ENCODE measurements around the gene MXRA5. TPM values are rescaled to one million over a fixed set of nuclear protein-coding genes. Genes with fewer than 3 reads are reported as not detected.
"Not testable (repeated sequence)": the region's sequence is repeated elsewhere in the genome, so short reads cannot be mapped to it uniquely, and the experiment has no call there.

MXRA5 gene
- total RNA-seq, 3 donors from 2014 or later (not counting 1 experiment from before 2014, with no cell fraction given): not detected

- Histone ChIP-seq H3K27ac (ENCODE audit: low read length) (no peak overlapping the region), H3K4me3 (ENCODE audit: low read length) (no peak overlapping the region), H3K27me3 (ENCODE audit: control insufficient read depth, insufficient read depth, low read length) (no peaks in the 10 kb centered on the region), H3K9me3 (ENCODE audit: control insufficient read depth, insufficient read depth, low read length) (no peaks in the 10 kb centered on the region), H3K36me3 (ENCODE audit: control insufficient read depth, insufficient read depth, low read length) (no peaks in the 10 kb centered on the region), H3K4me1 (ENCODE audit: control insufficient read depth, insufficient read depth, low read length) (no peaks in the 10 kb centered on the region)
- TF ChIP-seq, protein P1, sequence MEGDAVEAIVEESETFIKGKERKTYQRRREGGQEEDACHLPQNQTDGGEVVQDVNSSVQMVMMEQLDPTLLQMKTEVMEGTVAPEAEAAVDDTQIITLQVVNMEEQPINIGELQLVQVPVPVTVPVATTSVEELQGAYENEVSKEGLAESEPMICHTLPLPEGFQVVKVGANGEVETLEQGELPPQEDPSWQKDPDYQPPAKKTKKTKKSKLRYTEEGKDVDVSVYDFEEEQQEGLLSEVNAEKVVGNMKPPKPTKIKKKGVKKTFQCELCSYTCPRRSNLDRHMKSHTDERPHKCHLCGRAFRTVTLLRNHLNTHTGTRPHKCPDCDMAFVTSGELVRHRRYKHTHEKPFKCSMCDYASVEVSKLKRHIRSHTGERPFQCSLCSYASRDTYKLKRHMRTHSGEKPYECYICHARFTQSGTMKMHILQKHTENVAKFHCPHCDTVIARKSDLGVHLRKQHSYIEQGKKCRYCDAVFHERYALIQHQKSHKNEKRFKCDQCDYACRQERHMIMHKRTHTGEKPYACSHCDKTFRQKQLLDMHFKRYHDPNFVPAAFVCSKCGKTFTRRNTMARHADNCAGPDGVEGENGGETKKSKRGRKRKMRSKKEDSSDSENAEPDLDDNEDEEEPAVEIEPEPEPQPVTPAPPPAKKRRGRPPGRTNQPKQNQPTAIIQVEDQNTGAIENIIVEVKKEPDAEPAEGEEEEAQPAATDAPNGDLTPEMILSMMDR (IDR thresholded peaks at IDR 0.05): no peak
- no peak overlapping the region for H3K27ac Mint-ChIP-seq
- H3K4me1 Mint-ChIP-seq: no peaks in the 10 kb centered on the region
- DNase-seq: no peak
- H3K27me3 Mint-ChIP-seq (ENCODE audit: low read depth in 2 of 2): no peaks in the 10 kb centered on the region
- H3K36me3 Mint-ChIP-seq: no peaks in the 10 kb centered on the region
- H3K9me3 Mint-ChIP-seq: no peaks in the 10 kb centered on the region
- no peak overlapping the region for H3K4me3 Mint-ChIP-seq
- WGBS (ENCODE audit: insufficient coverage): 78% methylated on average over 14 of the region's 14 CpGs
- ATAC-seq: no peak
- intact Hi-C loops (cut with micrococcal nuclease): no loop called here
These were observed 14.4 kb upstream of the MXRA5 start for GRCh38 chrX:3360881-3361280.

- WGBS (ENCODE audit: insufficient coverage): 90% methylated on average over 2 of the region's 3 CpGs
- H3K4me3 ChIP-seq (ENCODE audit: low read length); H3K36me3 Mint-ChIP-seq; ATAC-seq; H3K4me3 Mint-ChIP-seq; H3K27ac Mint-ChIP-seq; H3K36me3 ChIP-seq (ENCODE audit: control insufficient read depth, insufficient read depth, low read length); H3K9me3 ChIP-seq (ENCODE audit: control insufficient read depth, insufficient read depth, low read length); H3K4me1 Mint-ChIP-seq; H3K4me1 ChIP-seq (ENCODE audit: control insufficient read depth, insufficient read depth, low read length); H3K9me3 Mint-ChIP-seq; H3K27ac ChIP-seq (ENCODE audit: low read length); intact Hi-C loops (cut with micrococcal nuclease); DNase-seq; H3K27me3 ChIP-seq (ENCODE audit: control insufficient read depth, insufficient read depth, low read length): not testable (repeated sequence)
- H3K27me3 Mint-ChIP-seq (ENCODE audit: low read depth in 2 of 2): peaks cover 8 to 23% of the 10 kb centered on the region in 2 donors
These were observed 6.3 kb upstream of the MXRA5 start for GRCh38 chrX:3352741-3353140.

GRCh38 chrX:3351276-3351675, 4.8 kb upstream of the MXRA5 start:
- no peak for ATAC-seq
- Mint-ChIP-seq H3K27ac (no peak overlapping the region), H3K36me3 (no peaks in the 10 kb centered on the region), H3K4me1 (no peaks in the 10 kb centered on the region), H3K27me3 (ENCODE audit: low read depth in 2 of 2) (peaks cover 8 to 23% of the 10 kb centered on the region in 2 donors), H3K9me3 (peaks cover 0 to 3% of the 10 kb centered on the region in 2 donors), H3K4me3 (no peak overlapping the region)
- H3K27ac ChIP-seq (ENCODE audit: low read length): no peak overlapping the region
- no peak for DNase-seq
- TF ChIP-seq, protein P1 (IDR thresholded peaks at IDR 0.05): no peak
- no peak overlapping the region for H3K4me3 ChIP-seq (ENCODE audit: low read length)
- no peaks in the 10 kb centered on the region for H3K9me3 ChIP-seq (ENCODE audit: control insufficient read depth, insufficient read depth, low read length)
- WGBS (ENCODE audit: insufficient coverage): no CpG with 5 or more reads among the region's 4 CpGs
- H3K36me3 ChIP-seq (ENCODE audit: control insufficient read depth, insufficient read depth, low read length): no peaks in the 10 kb centered on the region
- H3K4me1 ChIP-seq (ENCODE audit: control insufficient read depth, insufficient read depth, low read length): no peaks in the 10 kb centered on the region
- no peaks in the 10 kb centered on the region for H3K27me3 ChIP-seq (ENCODE audit: control insufficient read depth, insufficient read depth, low read length)
- intact Hi-C loops (cut with micrococcal nuclease): no loop called here

DNA sequence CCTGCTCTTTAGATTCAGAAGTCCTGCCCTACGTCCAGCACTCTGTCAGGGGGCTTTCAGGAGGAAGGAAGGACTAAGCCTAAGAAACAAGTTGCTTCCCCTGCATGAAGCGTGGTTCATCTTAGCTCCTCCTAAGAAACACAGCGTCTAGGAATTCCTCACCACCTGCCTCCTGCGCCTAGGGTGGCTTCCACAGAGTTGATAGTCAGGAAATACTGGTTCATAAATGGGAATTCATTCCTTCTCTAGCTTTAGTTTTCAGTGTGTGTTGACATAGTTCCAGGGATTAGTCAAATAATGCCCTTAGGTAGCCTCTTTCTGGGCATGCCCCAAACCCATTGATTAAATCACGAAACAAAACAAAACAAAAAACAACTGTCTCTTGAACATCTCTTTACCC, 1.7 kb upstream of the MXRA5 start:
- 83% methylated on average over 2 of the region's 5 CpGs for whole genome bisulfite sequencing (ENCODE audit: insufficient coverage)
- Mint-ChIP-seq H3K36me3 (no peaks in the 10 kb centered on the region), H3K9me3 (peaks cover 0 to 3% of the 10 kb centered on the region in 2 donors), H3K27ac (no peak overlapping the region), H3K4me1 (no peaks in the 10 kb centered on the region), H3K27me3 (ENCODE audit: low read depth in 2 of 2) (peaks cover 14 to 37% of the 10 kb centered on the region in 2 donors), H3K4me3 (no peak overlapping the region)
- Histone ChIP-seq H3K9me3 (ENCODE audit: control insufficient read depth, insufficient read depth, low read length) (no peaks in the 10 kb centered on the region), H3K4me3 (ENCODE audit: low read length) (no peak overlapping the region), H3K27ac (ENCODE audit: low read length) (no peak overlapping the region), H3K36me3 (ENCODE audit: control insufficient read depth, insufficient read depth, low read length) (no peaks in the 10 kb centered on the region), H3K4me1 (ENCODE audit: control insufficient read depth, insufficient read depth, low read length) (no peaks in the 10 kb centered on the region), H3K27me3 (ENCODE audit: control insufficient read depth, insufficient read depth, low read length) (no peaks in the 10 kb centered on the region)
- intact Hi-C loops (cut with micrococcal nuclease): no loop called here
- ATAC-seq (no peak), DNase-seq (no peak)
- TF ChIP-seq, protein P1 (IDR thresholded peaks at IDR 0.05): no peak
